ENCODE data around the gene FBN2.

Gene FBN2

GRCh38 chr5:128304088-128304487, 234.0 kb downstream of the FBN2 start:
- Histone ChIP-seq H2BK5ac (ENCODE audit: low read depth, low read length, poor library complexity) (no peak overlapping the region), H3K27me3 (ENCODE audit: insufficient read depth, low read length) (no peaks in the 10 kb centered on the region), H3K79me1 (ENCODE audit: low read length) (no peaks in the 10 kb centered on the region), H3K4me2 (ENCODE audit: low read length) (no peak overlapping the region), H3K9me3 (ENCODE audit: insufficient read depth, low read depth, low read length) (peaks cover 2% of the 10 kb centered on the region), H2AK5ac (ENCODE audit: low read length) (no peak overlapping the region), H4K8ac (ENCODE audit: low read depth, low read length) (no peak overlapping the region), H3K4me3 (ENCODE audit: low read depth, low read length) (no peak overlapping the region), H4K12ac (ENCODE audit: low read depth, low read length) (no peak overlapping the region), H4K91ac (ENCODE audit: low read depth, low read length) (no peak overlapping the region), H3K18ac (ENCODE audit: low read length) (no peak overlapping the region), H2BK12ac (ENCODE audit: low read length) (no peak overlapping the region), H3K9ac (ENCODE audit: low read length) (no peak overlapping the region), H3K79me2 (ENCODE audit: control insufficient read depth, insufficient read depth, low read length, poor library complexity) (no peaks in the 10 kb centered on the region), H3K27ac (ENCODE audit: low read depth, low read length) (no peak overlapping the region), H2BK120ac (ENCODE audit: insufficient read depth, low read length, poor library complexity) (no peak overlapping the region), H3K4ac (ENCODE audit: low read depth, low read length) (no peak overlapping the region), H3K23ac (ENCODE audit: low read length) (no peak overlapping the region), H2AFZ (ENCODE audit: insufficient read depth, low read length, poor library complexity) (no peak overlapping the region), H3K36me3 (ENCODE audit: control insufficient read depth in 1 of 2, insufficient read depth in 2 of 2, low read length in 2 of 2) (peaks cover 0 to 10% of the 10 kb centered on the region in 2 experiments), H3K4me1 (ENCODE audit: control insufficient read depth in 1 of 2, insufficient read depth in 2 of 2, low read length in 2 of 2) (no peaks in the 10 kb centered on the region), H3K14ac (ENCODE audit: low read length) (no peak overlapping the region)
- DNase-seq: no peak

- H3K79me2 ChIP-seq (ENCODE audit: control insufficient read depth, insufficient read depth, low read length, poor library complexity): no peaks in the 10 kb centered on the region
- DNase-seq: no peak
- H2BK120ac ChIP-seq (ENCODE audit: insufficient read depth, low read length, poor library complexity): no peak overlapping the region
- no peak overlapping the region for H3K4me3 ChIP-seq (ENCODE audit: low read depth, low read length)
- no peak overlapping the region for H2AFZ ChIP-seq (ENCODE audit: insufficient read depth, low read length, poor library complexity)
- H3K9me3 ChIP-seq (ENCODE audit: insufficient read depth, low read depth, low read length): peaks cover 2% of the 10 kb centered on the region
- H3K4ac ChIP-seq (ENCODE audit: low read depth, low read length): no peak overlapping the region
- no peak overlapping the region for H3K27ac ChIP-seq (ENCODE audit: low read depth, low read length)
- no peaks in the 10 kb centered on the region for H3K79me1 ChIP-seq (ENCODE audit: low read length)
- H4K8ac ChIP-seq (ENCODE audit: low read depth, low read length): no peak overlapping the region
- no peaks in the 10 kb centered on the region for H3K4me1 ChIP-seq (ENCODE audit: control insufficient read depth in 1 of 2, insufficient read depth in 2 of 2, low read length in 2 of 2)
- no peak overlapping the region for H2AK5ac ChIP-seq (ENCODE audit: low read length)
- no peak overlapping the region for H3K18ac ChIP-seq (ENCODE audit: low read length)
- no peak overlapping the region for H3K14ac ChIP-seq (ENCODE audit: low read length)
- no peak overlapping the region for H4K12ac ChIP-seq (ENCODE audit: low read depth, low read length)
- no peak overlapping the region for H2BK12ac ChIP-seq (ENCODE audit: low read length)
- H2BK5ac ChIP-seq (ENCODE audit: low read depth, low read length, poor library complexity): no peak overlapping the region
- no peak overlapping the region for H4K91ac ChIP-seq (ENCODE audit: low read depth, low read length)
- WGBS (ENCODE audit: extremely low coverage, insufficient coverage, insufficient read length): no CpG with 5 or more reads among the region's 1 CpG
- H3K9ac ChIP-seq (ENCODE audit: low read length): no peak overlapping the region
- H3K27me3 ChIP-seq (ENCODE audit: insufficient read depth, low read length): no peaks in the 10 kb centered on the region
- no peak overlapping the region for H3K23ac ChIP-seq (ENCODE audit: low read length)
- no peak overlapping the region for H3K4me2 ChIP-seq (ENCODE audit: low read length)
- H3K36me3 ChIP-seq (ENCODE audit: control insufficient read depth in 1 of 2, insufficient read depth in 2 of 2, low read length in 2 of 2): peaks cover 0 to 9% of the 10 kb centered on the region in 2 experiments
Observed at GRCh38 chr5:128303593-128303992, 234.5 kb downstream of the FBN2 start.

- WGBS (ENCODE audit: extremely low coverage, insufficient coverage, insufficient read length): no CpG with 5 or more reads among the region's 4 CpGs
- Histone ChIP-seq H3K18ac (ENCODE audit: low read length) (no peak overlapping the region), H4K8ac (ENCODE audit: low read depth, low read length) (no peak overlapping the region), H3K9me3 (ENCODE audit: insufficient read depth, low read depth, low read length) (peaks cover 2% of the 10 kb centered on the region), H3K4me3 (ENCODE audit: low read depth, low read length) (no peak overlapping the region), H2BK12ac (ENCODE audit: low read length) (no peak overlapping the region), H3K4me2 (ENCODE audit: low read length) (no peak overlapping the region), H3K27ac (ENCODE audit: low read depth, low read length) (no peak overlapping the region), H4K12ac (ENCODE audit: low read depth, low read length) (no peak overlapping the region), H3K23ac (ENCODE audit: low read length) (no peak overlapping the region), H2BK120ac (ENCODE audit: insufficient read depth, low read length, poor library complexity) (no peak overlapping the region), H3K27me3 (ENCODE audit: insufficient read depth, low read length) (no peaks in the 10 kb centered on the region), H2BK5ac (ENCODE audit: low read depth, low read length, poor library complexity) (no peak overlapping the region), H3K14ac (ENCODE audit: low read length) (no peak overlapping the region), H3K9ac (ENCODE audit: low read length) (no peak overlapping the region), H3K79me1 (ENCODE audit: low read length) (no peaks in the 10 kb centered on the region), H3K36me3 (ENCODE audit: control insufficient read depth in 1 of 2, insufficient read depth in 2 of 2, low read length in 2 of 2) (peaks cover 0 to 7% of the 10 kb centered on the region in 2 experiments), H2AK5ac (ENCODE audit: low read length) (no peak overlapping the region), H4K91ac (ENCODE audit: low read depth, low read length) (no peak overlapping the region), H2AFZ (ENCODE audit: insufficient read depth, low read length, poor library complexity) (no peak overlapping the region), H3K4me1 (ENCODE audit: control insufficient read depth in 1 of 2, insufficient read depth in 2 of 2, low read length in 2 of 2) (no peaks in the 10 kb centered on the region), H3K4ac (ENCODE audit: low read depth, low read length) (no peak overlapping the region), H3K79me2 (ENCODE audit: control insufficient read depth, insufficient read depth, low read length, poor library complexity) (no peaks in the 10 kb centered on the region)
- no peak for DNase-seq
Observed at GRCh38 chr5:128300181-128300580, 237.9 kb downstream of the FBN2 start.

- H3K4me1 ChIP-seq (ENCODE audit: control insufficient read depth in 1 of 2, insufficient read depth in 2 of 2, low read length in 2 of 2): no peaks in the 10 kb centered on the region
- H3K36me3 ChIP-seq (ENCODE audit: control insufficient read depth in 1 of 2, insufficient read depth in 2 of 2, low read length in 2 of 2): peaks cover 4 to 11% of the 10 kb centered on the region in 2 experiments
- H3K9ac ChIP-seq (ENCODE audit: low read length): no peak overlapping the region
- H3K4me2 ChIP-seq (ENCODE audit: low read length): no peak overlapping the region
- H4K8ac ChIP-seq (ENCODE audit: low read depth, low read length): no peak overlapping the region
- H2BK5ac ChIP-seq (ENCODE audit: low read depth, low read length, poor library complexity): no peak overlapping the region
- H4K12ac ChIP-seq (ENCODE audit: low read depth, low read length): no peak overlapping the region
- no peak overlapping the region for H2AK5ac ChIP-seq (ENCODE audit: low read length)
- no peaks in the 10 kb centered on the region for H3K9me3 ChIP-seq (ENCODE audit: insufficient read depth, low read depth, low read length)
- H3K79me1 ChIP-seq (ENCODE audit: low read length): no peaks in the 10 kb centered on the region
- H3K79me2 ChIP-seq (ENCODE audit: control insufficient read depth, insufficient read depth, low read length, poor library complexity): no peaks in the 10 kb centered on the region
- WGBS (ENCODE audit: extremely low coverage, insufficient coverage, insufficient read length): no CpG with 5 or more reads among the region's 2 CpGs
- H3K18ac ChIP-seq (ENCODE audit: low read length): no peak overlapping the region
- no peaks in the 10 kb centered on the region for H3K27me3 ChIP-seq (ENCODE audit: insufficient read depth, low read length)
- H2BK12ac ChIP-seq (ENCODE audit: low read length): no peak overlapping the region
- no peak overlapping the region for H3K23ac ChIP-seq (ENCODE audit: low read length)
- no peak overlapping the region for H4K91ac ChIP-seq (ENCODE audit: low read depth, low read length)
- DNase-seq: no peak
- H2AFZ ChIP-seq (ENCODE audit: insufficient read depth, low read length, poor library complexity): no peak overlapping the region
- no peak overlapping the region for H3K14ac ChIP-seq (ENCODE audit: low read length)
- H3K4me3 ChIP-seq (ENCODE audit: low read depth, low read length): no peak overlapping the region
- H3K4ac ChIP-seq (ENCODE audit: low read depth, low read length): no peak overlapping the region
- H2BK120ac ChIP-seq (ENCODE audit: insufficient read depth, low read length, poor library complexity): no peak overlapping the region
- no peak overlapping the region for H3K27ac ChIP-seq (ENCODE audit: low read depth, low read length)
Observed at GRCh38 chr5:128290152-128290858, 247.7 kb downstream of the FBN2 start.

Measured in trophoblast cell (in vitro differentiated cells and primary cell).